ENCODE data around the gene EPHA3.

- no peak for TF ChIP-seq POLR2A (IDR thresholded peaks at IDR 0.05; ENCODE audit: low read depth, low read length)
- TF ChIP-seq BHLHE40 (IDR thresholded peaks at IDR 0.05; ENCODE audit: low read depth, low read length) = no peak
- TF ChIP-seq, protein P1, sequence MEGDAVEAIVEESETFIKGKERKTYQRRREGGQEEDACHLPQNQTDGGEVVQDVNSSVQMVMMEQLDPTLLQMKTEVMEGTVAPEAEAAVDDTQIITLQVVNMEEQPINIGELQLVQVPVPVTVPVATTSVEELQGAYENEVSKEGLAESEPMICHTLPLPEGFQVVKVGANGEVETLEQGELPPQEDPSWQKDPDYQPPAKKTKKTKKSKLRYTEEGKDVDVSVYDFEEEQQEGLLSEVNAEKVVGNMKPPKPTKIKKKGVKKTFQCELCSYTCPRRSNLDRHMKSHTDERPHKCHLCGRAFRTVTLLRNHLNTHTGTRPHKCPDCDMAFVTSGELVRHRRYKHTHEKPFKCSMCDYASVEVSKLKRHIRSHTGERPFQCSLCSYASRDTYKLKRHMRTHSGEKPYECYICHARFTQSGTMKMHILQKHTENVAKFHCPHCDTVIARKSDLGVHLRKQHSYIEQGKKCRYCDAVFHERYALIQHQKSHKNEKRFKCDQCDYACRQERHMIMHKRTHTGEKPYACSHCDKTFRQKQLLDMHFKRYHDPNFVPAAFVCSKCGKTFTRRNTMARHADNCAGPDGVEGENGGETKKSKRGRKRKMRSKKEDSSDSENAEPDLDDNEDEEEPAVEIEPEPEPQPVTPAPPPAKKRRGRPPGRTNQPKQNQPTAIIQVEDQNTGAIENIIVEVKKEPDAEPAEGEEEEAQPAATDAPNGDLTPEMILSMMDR (conservative IDR thresholded peaks at IDR 0.05; ENCODE audit: low read depth, low read length) = no peak
- no peak for TF ChIP-seq SMC3 (IDR thresholded peaks at IDR 0.05; ENCODE audit: low read depth, low read length)
- peak; percentile 65 for TF ChIP-seq CEBPB (IDR thresholded peaks at IDR 0.05; ENCODE audit: low read depth, low read length)
- TF ChIP-seq MXI1 (IDR thresholded peaks at IDR 0.05; ENCODE audit: borderline replicate concordance, low read depth, low read length) = no peak
- TF ChIP-seq, protein P2, sequence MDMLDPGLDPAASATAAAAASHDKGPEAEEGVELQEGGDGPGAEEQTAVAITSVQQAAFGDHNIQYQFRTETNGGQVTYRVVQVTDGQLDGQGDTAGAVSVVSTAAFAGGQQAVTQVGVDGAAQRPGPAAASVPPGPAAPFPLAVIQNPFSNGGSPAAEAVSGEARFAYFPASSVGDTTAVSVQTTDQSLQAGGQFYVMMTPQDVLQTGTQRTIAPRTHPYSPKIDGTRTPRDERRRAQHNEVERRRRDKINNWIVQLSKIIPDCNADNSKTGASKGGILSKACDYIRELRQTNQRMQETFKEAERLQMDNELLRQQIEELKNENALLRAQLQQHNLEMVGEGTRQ (IDR thresholded peaks at IDR 0.05; ENCODE audit: low read depth, low read length) = no peak
- TF ChIP-seq RAD21 (IDR thresholded peaks at IDR 0.05; ENCODE audit: low read length) = no peak
- no peak for TF ChIP-seq RFX5 (IDR thresholded peaks at IDR 0.05; ENCODE audit: low read depth, low read length)
- TF ChIP-seq RCOR1 (IDR thresholded peaks at IDR 0.05; ENCODE audit: insufficient replicate concordance, low read length) = no peak
- TF ChIP-seq MAZ (IDR thresholded peaks at IDR 0.05; ENCODE audit: borderline replicate concordance, low read depth, low read length) = no peak
- no peak for TF ChIP-seq FOS (IDR thresholded peaks at IDR 0.05; ENCODE audit: low read depth, low read length)
Measured at GRCh38 chr3:89312141-89312540, 204.7 kb downstream of the EPHA3 start.
